PFSK-1 (cell line): ENCODE results near the gene APBA2.

Source experiments
- POLR2AphosphoS5 ChIP-seq: IDR thresholded peaks from 2 replicates; pipeline ENCODE4 v1.6.1; 2012; ENCODE audit warnings: low read depth, mild to moderate bottlenecking, control low read depth, low read length, moderate library complexity
- REST ChIP-seq, 2 experiments: IDR thresholded peaks; 2 replicates each; pipeline versions ENCODE4 v1.6.1 to v1.8.0; 2011 to 2012; ENCODE audit warnings: low read depth in 2 of 2, low read length in 2 of 2, control low read depth in 1 of 2, inconsistent platforms in 1 of 2, mild to moderate bottlenecking in 1 of 2, moderate library complexity in 1 of 2; ENCODE audit not compliant: insufficient read depth in 1 of 2
- SIN3A ChIP-seq: IDR thresholded peaks from 2 replicates; pipeline ENCODE4 v1.6.1; 2012; ENCODE audit warnings: mild to moderate bottlenecking, low read length, moderate library complexity, borderline replicate concordance; ENCODE audit not compliant: insufficient read depth
- TAF1 ChIP-seq: IDR thresholded peaks from 2 replicates; pipeline ENCODE4 v1.6.1; 2012; ENCODE audit warnings: low read length, control low read depth, borderline replicate concordance; ENCODE audit not compliant: insufficient read depth

GRCh38 chr15:28920781-28921331 is 35.1 kb downstream of the APBA2 start:
- TF ChIP-seq TAF1 (no peak), REST (IDR thresholded peaks at IDR 0.05; ENCODE audit: insufficient read depth in 1 of 2, low read depth in 2 of 2, low read length in 2 of 2) (no peak), POLR2AphosphoS5 (no peak), SIN3A (no peak)
